DMS153 (cell line): Measurements from ENCODE around the gene ARHGAP20.

Experiments used
- DNase-seq: peaks from one replicate; lab custom pipeline; 2025; lab: John Stamatoyannopoulos, UW

The ARHGAP20 gene

DNA sequence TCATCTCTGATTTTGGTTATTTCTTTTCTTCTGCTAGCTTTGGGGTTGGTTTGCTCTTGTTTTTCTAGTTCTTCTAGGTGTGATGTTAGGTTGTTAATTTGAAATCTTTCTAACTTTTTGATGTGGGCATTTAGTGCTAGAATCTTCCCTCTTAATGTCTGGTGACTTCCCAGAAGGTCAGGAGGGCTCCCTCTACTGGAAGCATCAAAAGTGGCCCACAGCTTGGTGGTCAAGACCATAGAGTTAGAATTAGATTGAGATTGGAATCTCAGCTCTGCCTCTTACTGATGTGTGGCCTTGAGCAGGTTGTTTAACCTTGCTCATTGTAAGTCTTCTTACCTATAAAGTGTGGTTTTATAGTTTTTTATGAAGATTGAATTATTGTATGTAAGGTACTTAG lies 183.2 kb downstream of the ARHGAP20 start:
- DNase-seq = no peak

- no peak for DNase-seq
Observed at GRCh38 chr11:110527146-110527545, 185.1 kb downstream of the ARHGAP20 start.
